GM12878 (cell line): ENCODE data around the gene LTN1.

Experiments
- HDAC2 ChIP-seq: fragments of 200-600 bp; sonication (generic); IDR thresholded peaks from 2 replicates; pipeline ENCODE4 v1.6.1; 2017
- IRF4 ChIP-seq: IDR thresholded peaks from 2 replicates; pipeline ENCODE4 v1.6.1; 2011; ENCODE audit warnings: low read depth, low read length
- NR2C2 ChIP-seq: IDR thresholded peaks from 2 replicates; pipeline ENCODE4 v1.6.1; 2011; ENCODE audit warnings: borderline replicate concordance, low read depth; ENCODE audit not compliant: control insufficient read depth, insufficient read length
- NRF1 ChIP-seq: conservative IDR thresholded peaks from 2 replicates; pipeline ENCODE4 v1.6.1; 2011; ENCODE audit warnings: mild to moderate bottlenecking, low read depth, low read length, improper control_type of control experiment
- POLR2A ChIP-seq: IDR thresholded peaks from 2 replicates; pipeline ENCODE4 v1.6.1; 2011; ENCODE audit warnings: low read depth, mild to moderate bottlenecking, low read length
- POLR2AphosphoS5 ChIP-seq: IDR thresholded peaks from 2 replicates; pipeline ENCODE4 v1.6.1; 2011; ENCODE audit warnings: mild to moderate bottlenecking, low read length, inconsistent platforms
- RELA ChIP-seq: fragments of 450-650 bp; IDR thresholded peaks from 2 replicates; pipeline ENCODE4 v1.8.0; 2014; ENCODE audit warnings: borderline replicate concordance; ENCODE audit not compliant: partially characterized antibody
- SP1 ChIP-seq: IDR thresholded peaks from one replicate; pipeline ENCODE4 v1.6.1; 2011; ENCODE audit warnings: low read depth, low read length
- SPI1 ChIP-seq: IDR thresholded peaks from 2 replicates; pipeline ENCODE4 v1.6.1; 2011; ENCODE audit warnings: low read depth, mild to moderate bottlenecking, low read length, moderate library complexity, borderline replicate concordance; ENCODE audit not compliant: insufficient read depth
- TARDBP ChIP-seq: IDR thresholded peaks from 2 replicates; pipeline ENCODE4 v1.6.1; 2016; ENCODE audit warnings: borderline replicate concordance
- YY1 ChIP-seq: IDR thresholded peaks from 2 replicates; pipeline ENCODE4 v1.6.1; 2011; ENCODE audit warnings: low read depth, mild to moderate bottlenecking, low read length
- TF ChIP-seq, protein P1 (sequence below), 3 experiments: IDR thresholded peaks in 2 of 3; conservative IDR thresholded peaks in 1 of 3; 2 replicates each; pipeline ENCODE4 v1.5.1; 2011; ENCODE audit warnings: low read depth in 3 of 3, low read length in 3 of 3, mild to moderate bottlenecking in 3 of 3, control low read depth in 2 of 3, moderate library complexity in 2 of 3, inconsistent platforms in 1 of 3, mixed read lengths in 1 of 3; ENCODE audit not compliant: control insufficient read depth in 2 of 3, insufficient read depth in 1 of 3; ENCODE audit errors: extremely low read depth in 1 of 3

DNA sequence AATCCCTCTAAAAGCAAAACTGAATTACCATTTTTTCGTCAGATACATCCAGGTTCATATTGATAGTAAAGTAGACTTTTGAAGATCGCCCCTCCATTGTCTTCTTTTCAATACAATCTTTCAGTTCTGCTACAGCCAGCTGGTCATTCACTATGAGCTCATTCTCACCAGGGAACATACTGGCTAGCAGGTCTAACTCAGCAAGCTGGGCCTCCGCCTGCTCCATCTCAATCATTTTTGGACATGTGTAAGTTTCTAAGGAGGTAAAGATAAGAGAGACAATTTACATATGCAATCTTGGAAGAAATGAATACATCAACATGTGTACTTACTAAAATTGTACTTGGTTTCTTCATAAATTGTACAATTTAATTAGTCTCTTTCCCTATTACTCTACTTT lies 15.7 kb upstream of the LTN1 start:
- no peak for TF ChIP-seq POLR2A
- no peak for TF ChIP-seq TARDBP
- no peak for TF ChIP-seq SP1
- TF ChIP-seq RELA: no peak
- TF ChIP-seq YY1: no peak
- no peak for TF ChIP-seq SPI1
- TF ChIP-seq, protein P1, sequence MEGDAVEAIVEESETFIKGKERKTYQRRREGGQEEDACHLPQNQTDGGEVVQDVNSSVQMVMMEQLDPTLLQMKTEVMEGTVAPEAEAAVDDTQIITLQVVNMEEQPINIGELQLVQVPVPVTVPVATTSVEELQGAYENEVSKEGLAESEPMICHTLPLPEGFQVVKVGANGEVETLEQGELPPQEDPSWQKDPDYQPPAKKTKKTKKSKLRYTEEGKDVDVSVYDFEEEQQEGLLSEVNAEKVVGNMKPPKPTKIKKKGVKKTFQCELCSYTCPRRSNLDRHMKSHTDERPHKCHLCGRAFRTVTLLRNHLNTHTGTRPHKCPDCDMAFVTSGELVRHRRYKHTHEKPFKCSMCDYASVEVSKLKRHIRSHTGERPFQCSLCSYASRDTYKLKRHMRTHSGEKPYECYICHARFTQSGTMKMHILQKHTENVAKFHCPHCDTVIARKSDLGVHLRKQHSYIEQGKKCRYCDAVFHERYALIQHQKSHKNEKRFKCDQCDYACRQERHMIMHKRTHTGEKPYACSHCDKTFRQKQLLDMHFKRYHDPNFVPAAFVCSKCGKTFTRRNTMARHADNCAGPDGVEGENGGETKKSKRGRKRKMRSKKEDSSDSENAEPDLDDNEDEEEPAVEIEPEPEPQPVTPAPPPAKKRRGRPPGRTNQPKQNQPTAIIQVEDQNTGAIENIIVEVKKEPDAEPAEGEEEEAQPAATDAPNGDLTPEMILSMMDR (IDR thresholded peaks at IDR 0.05 in 2 of 3, conservative IDR thresholded peaks at IDR 0.05 in 1 of 3; ENCODE audit: control insufficient read depth in 2 of 3, extremely low read depth in 1 of 3, insufficient read depth in 1 of 3, low read depth in 3 of 3, low read length in 3 of 3): no peak
- no peak for TF ChIP-seq POLR2AphosphoS5
- TF ChIP-seq NR2C2: no peak
- no peak for TF ChIP-seq HDAC2
- TF ChIP-seq IRF4: no peak
- no peak for TF ChIP-seq NRF1
